Measurements from ENCODE around the gene GPR32.
"Not testable (repeated sequence)": the region's sequence is repeated elsewhere in the genome, so short reads cannot be mapped to it uniquely, and the experiment has no call there.

Gene GPR32

GRCh38 chr19:50801107-50801506 is 30.8 kb downstream of the GPR32 start:
- Histone ChIP-seq H2BK120ac (ENCODE audit: low read depth, low read length) (no peak overlapping the region), H3K79me2 (ENCODE audit: control insufficient read depth, insufficient read depth, low read length) (peaks cover 45% of the 10 kb centered on the region), H3K23ac (ENCODE audit: low read length) (no peak overlapping the region), H3K36me3 (ENCODE audit: control insufficient read depth, insufficient read depth, low read length) (peaks cover 30% of the 10 kb centered on the region), H2BK15ac (replicated peaks; ENCODE audit: low read depth) (no peak overlapping the region), H3K4me3 (ENCODE audit: low read length) (no peak overlapping the region), H4K5ac (ENCODE audit: low read length) (no peak overlapping the region), H3K9ac (ENCODE audit: low read length) (no peak overlapping the region), H2BK5ac (ENCODE audit: low read length) (no peak overlapping the region), H2AK5ac (ENCODE audit: low read length) (no peak overlapping the region), H3K18ac (ENCODE audit: low read length) (no peak overlapping the region), H3K27ac (ENCODE audit: low read depth, low read length) (no peak overlapping the region), H3K4me2 (ENCODE audit: low read length) (no peak overlapping the region), H3K4ac (ENCODE audit: low read depth, low read length) (no peak overlapping the region), H3K56ac (ENCODE audit: low read length) (peak overlapping the region; percentile 49), H4K8ac (ENCODE audit: low read depth, low read length) (no peak overlapping the region), H3K27me3 (ENCODE audit: insufficient read depth, low read length, poor library complexity) (no peaks in the 10 kb centered on the region), H3K79me1 (ENCODE audit: low read length) (peaks cover 8% of the 10 kb centered on the region), H3K4me1 (ENCODE audit: control insufficient read depth, low read depth, low read length) (no peaks in the 10 kb centered on the region)
- no peak for DNase-seq
- no CpG with 5 or more reads among the region's 8 CpGs for WGBS (ENCODE audit: extremely low coverage, insufficient coverage, low lambda C conversion rate)

GRCh38 chr19:50803633-50804419 is 33.6 kb downstream of the GPR32 start:
- no peak for DNase-seq
- Histone ChIP-seq H3K27me3 (ENCODE audit: insufficient read depth, low read length, poor library complexity) (no peaks in the 10 kb centered on the region), H3K4ac (ENCODE audit: low read depth, low read length) (peak overlapping the region; percentile 97), H3K36me3 (ENCODE audit: control insufficient read depth, insufficient read depth, low read length) (peaks cover 15% of the 10 kb centered on the region), H3K18ac (ENCODE audit: low read length) (peak overlapping the region; percentile 98), H3K23ac (ENCODE audit: low read length) (peak overlapping the region; percentile 45), H2BK5ac (ENCODE audit: low read length) (peak overlapping the region; percentile 16), H3K27ac (ENCODE audit: low read depth, low read length) (peak overlapping the region; percentile 87), H3K4me3 (ENCODE audit: low read length) (peak overlapping the region; percentile 96), H3K4me1 (ENCODE audit: control insufficient read depth, low read depth, low read length) (no peaks in the 10 kb centered on the region), H3K56ac (ENCODE audit: low read length) (peak overlapping the region; percentile 94), H3K79me1 (ENCODE audit: low read length) (peaks cover 4% of the 10 kb centered on the region), H4K8ac (ENCODE audit: low read depth, low read length) (peak overlapping the region; percentile 78), H2AK5ac (ENCODE audit: low read length) (peak overlapping the region; percentile 72), H2BK120ac (ENCODE audit: low read depth, low read length) (peak overlapping the region; percentile 69), H3K9ac (ENCODE audit: low read length) (peak overlapping the region; percentile 92), H2BK15ac (replicated peaks; ENCODE audit: low read depth) (no peak overlapping the region), H3K79me2 (ENCODE audit: control insufficient read depth, insufficient read depth, low read length) (peaks cover 44% of the 10 kb centered on the region), H4K5ac (ENCODE audit: low read length) (no peak overlapping the region), H3K4me2 (ENCODE audit: low read length) (peak overlapping the region; percentile 64)
- WGBS (ENCODE audit: extremely low coverage, insufficient coverage, low lambda C conversion rate), result no CpG with 5 or more reads among the region's 40 CpGs

GRCh38 chr19:50804420-50805272 is 34.4 kb downstream of the GPR32 start:
- no CpG with 5 or more reads among the region's 62 CpGs for WGBS (ENCODE audit: extremely low coverage, insufficient coverage, low lambda C conversion rate)
- peak overlapping the region; percentile 98 for H3K18ac ChIP-seq (ENCODE audit: low read length)
- peak overlapping the region; percentile 96 for H3K4me3 ChIP-seq (ENCODE audit: low read length)
- no peak overlapping the region for H2BK15ac ChIP-seq (replicated peaks; ENCODE audit: low read depth)
- H4K8ac ChIP-seq (ENCODE audit: low read depth, low read length), result peak overlapping the region; percentile 78
- H2BK5ac ChIP-seq (ENCODE audit: low read length), result peak overlapping the region; percentile 98
- no peaks in the 10 kb centered on the region for H3K4me1 ChIP-seq (ENCODE audit: control insufficient read depth, low read depth, low read length)
- peaks cover 4% of the 10 kb centered on the region for H3K79me1 ChIP-seq (ENCODE audit: low read length)
- H4K5ac ChIP-seq (ENCODE audit: low read length), result no peak overlapping the region
- peak; percentile 99 for DNase-seq
- H2AK5ac ChIP-seq (ENCODE audit: low read length), result no peak overlapping the region
- peak overlapping the region; percentile 92 for H3K9ac ChIP-seq (ENCODE audit: low read length)
- peak overlapping the region; percentile 87 for H3K27ac ChIP-seq (ENCODE audit: low read depth, low read length)
- peak overlapping the region; percentile 70 for H3K4me2 ChIP-seq (ENCODE audit: low read length)
- peak overlapping the region; percentile 29 for H3K23ac ChIP-seq (ENCODE audit: low read length)
- H3K27me3 ChIP-seq (ENCODE audit: insufficient read depth, low read length, poor library complexity), result no peaks in the 10 kb centered on the region
- H3K56ac ChIP-seq (ENCODE audit: low read length), result peak overlapping the region; percentile 99
- H3K79me2 ChIP-seq (ENCODE audit: control insufficient read depth, insufficient read depth, low read length), result peaks cover 39% of the 10 kb centered on the region
- H2BK120ac ChIP-seq (ENCODE audit: low read depth, low read length), result peak overlapping the region; percentile 69
- peak overlapping the region; percentile 97 for H3K4ac ChIP-seq (ENCODE audit: low read depth, low read length)
- H3K36me3 ChIP-seq (ENCODE audit: control insufficient read depth, insufficient read depth, low read length), result peaks cover 10% of the 10 kb centered on the region

GRCh38 chr19:50808856-50809255 is 38.6 kb downstream of the GPR32 start:
- WGBS (ENCODE audit: extremely low coverage, insufficient coverage, low lambda C conversion rate), result no CpG with 5 or more reads among the region's 1 CpG
- DNase-seq, result no peak
- H2BK5ac ChIP-seq (ENCODE audit: low read length), result no peak overlapping the region
- no peak overlapping the region for H3K18ac ChIP-seq (ENCODE audit: low read length)
- no peak overlapping the region for H3K4ac ChIP-seq (ENCODE audit: low read depth, low read length)
- no peaks in the 10 kb centered on the region for H3K79me1 ChIP-seq (ENCODE audit: low read length)
- no peak overlapping the region for H2BK120ac ChIP-seq (ENCODE audit: low read depth, low read length)
- H4K8ac ChIP-seq (ENCODE audit: low read depth, low read length), result no peak overlapping the region
- no peak overlapping the region for H3K56ac ChIP-seq (ENCODE audit: low read length)
- no peak overlapping the region for H3K4me3 ChIP-seq (ENCODE audit: low read length)
- H3K23ac ChIP-seq (ENCODE audit: low read length), result no peak overlapping the region
- H3K27ac ChIP-seq (ENCODE audit: low read depth, low read length), result no peak overlapping the region
- no peak overlapping the region for H3K9ac ChIP-seq (ENCODE audit: low read length)
- no peak overlapping the region for H2AK5ac ChIP-seq (ENCODE audit: low read length)
- H3K4me1 ChIP-seq (ENCODE audit: control insufficient read depth, low read depth, low read length), result no peaks in the 10 kb centered on the region
- no peaks in the 10 kb centered on the region for H3K27me3 ChIP-seq (ENCODE audit: insufficient read depth, low read length, poor library complexity)
- peaks cover 5% of the 10 kb centered on the region for H3K79me2 ChIP-seq (ENCODE audit: control insufficient read depth, insufficient read depth, low read length)
- H3K36me3 ChIP-seq (ENCODE audit: control insufficient read depth, insufficient read depth, low read length), result no peaks in the 10 kb centered on the region
- H2BK15ac ChIP-seq (replicated peaks; ENCODE audit: low read depth), result no peak overlapping the region
- H4K5ac ChIP-seq (ENCODE audit: low read length), result no peak overlapping the region
- H3K4me2 ChIP-seq (ENCODE audit: low read length), result no peak overlapping the region

GRCh38 chr19:50811622-50812238 is 41.5 kb downstream of the GPR32 start:
- not testable (repeated sequence) for H4K8ac ChIP-seq (ENCODE audit: low read depth, low read length); DNase-seq; H2BK5ac ChIP-seq (ENCODE audit: low read length); H3K9ac ChIP-seq (ENCODE audit: low read length); H3K4ac ChIP-seq (ENCODE audit: low read depth, low read length); H4K5ac ChIP-seq (ENCODE audit: low read length); H3K27ac ChIP-seq (ENCODE audit: low read depth, low read length); H3K23ac ChIP-seq (ENCODE audit: low read length); H2AK5ac ChIP-seq (ENCODE audit: low read length); H3K4me1 ChIP-seq (ENCODE audit: control insufficient read depth, low read depth, low read length); H3K56ac ChIP-seq (ENCODE audit: low read length); H3K36me3 ChIP-seq (ENCODE audit: control insufficient read depth, insufficient read depth, low read length); H3K18ac ChIP-seq (ENCODE audit: low read length); H2BK120ac ChIP-seq (ENCODE audit: low read depth, low read length); H2BK15ac ChIP-seq (replicated peaks; ENCODE audit: low read depth); H3K4me3 ChIP-seq (ENCODE audit: low read length); H3K79me1 ChIP-seq (ENCODE audit: low read length); H3K27me3 ChIP-seq (ENCODE audit: insufficient read depth, low read length, poor library complexity); H3K79me2 ChIP-seq (ENCODE audit: control insufficient read depth, insufficient read depth, low read length); H3K4me2 ChIP-seq (ENCODE audit: low read length)
- WGBS (ENCODE audit: extremely low coverage, insufficient coverage, low lambda C conversion rate), result no CpG with 5 or more reads among the region's 3 CpGs

Data from mesendoderm (in vitro differentiated cells).